Esophagus squamous epithelium (tissue), 5 donors: ENCODE results near the gene HDAC3. TPM values are rescaled to one million over a fixed set of nuclear protein-coding genes. Genes with fewer than 3 reads are reported as not detected.

Experiments used
- DNase-seq: peaks from one replicate; lab custom pipeline; 2025; lab: John Stamatoyannopoulos, UW
- H3K27ac ChIP-seq, 4 donors: fragments of 200-600 bp; sonication (generic); one replicate each; pipeline ENCODE4 v1.5.1; 2016 to 2019; ENCODE audit warnings: mild to moderate bottlenecking in 1 of 4
- H3K27me3 ChIP-seq, 4 donors: fragments of 200-600 bp; sonication (generic); 1 replicate in 3 of 4; 2 replicates in 1 of 4; pipeline versions ENCODE4 v1.5.1 to v1.6.0; 2017 to 2021; ENCODE audit warnings: antibody characterized with exemption in 1 of 4
- H3K36me3 ChIP-seq, 3 donors: fragments of 200-600 bp; sonication (generic); one replicate each; pipeline ENCODE4 v1.5.1; 2016 to 2019
- H3K4me1 ChIP-seq, 3 donors: fragments of 200-600 bp; sonication (generic); one replicate each; pipeline ENCODE4 v1.5.1; 2017 to 2019
- H3K4me3 ChIP-seq, 4 donors: fragments of 200-600 bp; sonication (generic); 1 replicate in 3 of 4; 2 replicates in 1 of 4; pipeline ENCODE4 v1.5.1; 2016 to 2019; ENCODE audit warnings: mild to moderate bottlenecking in 2 of 4, moderate library complexity in 1 of 4
- H3K9me3 ChIP-seq, 3 donors: fragments of 200-600 bp; sonication (generic); one replicate each; pipeline ENCODE4 v1.5.1; 2016 to 2019
- POLR2A ChIP-seq, 4 donors: fragments of 450-650 bp; IDR thresholded peaks; one replicate each; pipeline ENCODE4 v1.6.1; 2017; ENCODE audit warnings: antibody characterized with exemption in 4 of 4, mild to moderate bottlenecking in 4 of 4, moderate library complexity in 3 of 4
- WGBS, 2 donors: methylation state at CpG; one replicate each; pipeline ENCODE4 v1.1.5; 2018; 5-methylcytosine and 5-hydroxymethylcytosine counted together
- intact Hi-C: fragments of 100-400 bp; cut with DNase I; formaldehyde crosslinking; loops from one replicate; pipeline ENCODE4 v1.15.0; 2022
- total RNA-seq, 4 donors: library from RNA; depleted of rRNA; stranded (reverse); fragments of >200 nt; gene quantifications; one replicate each; pipeline ENCODE4 v1.1.0, GENCODE V29; 2016
- TF ChIP-seq, protein P1 (sequence below), 6 experiments: fragments of 450-650 bp in 4 of 6; fragments of 200-600 bp in 2 of 6; sonication (generic) in 2 of 6; IDR thresholded peaks; one replicate each; pipeline ENCODE4 v1.5.1; 2016 to 2019; ENCODE audit warnings: antibody characterized with exemption in 6 of 6, mild to moderate bottlenecking in 4 of 6, moderate library complexity in 4 of 6
- donor health status: DM: yes; HTN: yes; CAD: no.

The HDAC3 gene
- total RNA-seq, 4 donors from 2014 or later, result 33.0 to 60.8 (median 40.4) TPM

DNA sequence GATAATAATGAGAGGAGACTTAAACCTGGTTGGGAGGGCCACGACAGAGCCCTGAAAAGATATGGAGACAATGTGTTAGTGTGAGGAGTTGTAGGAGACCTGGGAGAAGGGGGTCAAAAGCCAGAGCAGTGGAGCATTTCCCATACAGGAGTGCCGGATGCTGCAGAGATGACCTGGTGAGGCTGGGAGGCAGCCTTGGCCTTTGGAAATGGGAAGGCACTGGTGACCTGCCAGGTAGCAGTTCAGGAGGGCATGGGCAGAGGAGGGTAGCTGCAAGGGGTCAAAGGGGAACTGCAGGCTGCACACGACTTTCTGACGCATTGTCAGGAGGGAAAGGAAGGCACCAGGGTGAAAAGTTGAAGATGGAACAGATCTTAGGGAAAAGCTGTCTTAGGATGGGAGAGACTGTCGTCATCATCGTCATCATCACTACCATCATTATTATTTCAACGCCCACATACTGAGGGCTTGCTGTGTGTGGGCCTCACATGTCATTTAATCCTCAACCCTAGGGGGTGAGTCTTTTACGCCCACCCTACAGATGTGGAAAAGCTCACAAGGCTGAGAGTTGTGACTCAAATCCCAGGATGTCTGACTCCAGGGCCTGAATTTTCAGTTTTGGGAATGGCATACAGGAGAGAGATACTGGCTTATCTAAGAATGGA is 32.1 kb upstream of the HDAC3 start:
- no peak overlapping the region for H3K4me3 ChIP-seq
- TF ChIP-seq, protein P1, sequence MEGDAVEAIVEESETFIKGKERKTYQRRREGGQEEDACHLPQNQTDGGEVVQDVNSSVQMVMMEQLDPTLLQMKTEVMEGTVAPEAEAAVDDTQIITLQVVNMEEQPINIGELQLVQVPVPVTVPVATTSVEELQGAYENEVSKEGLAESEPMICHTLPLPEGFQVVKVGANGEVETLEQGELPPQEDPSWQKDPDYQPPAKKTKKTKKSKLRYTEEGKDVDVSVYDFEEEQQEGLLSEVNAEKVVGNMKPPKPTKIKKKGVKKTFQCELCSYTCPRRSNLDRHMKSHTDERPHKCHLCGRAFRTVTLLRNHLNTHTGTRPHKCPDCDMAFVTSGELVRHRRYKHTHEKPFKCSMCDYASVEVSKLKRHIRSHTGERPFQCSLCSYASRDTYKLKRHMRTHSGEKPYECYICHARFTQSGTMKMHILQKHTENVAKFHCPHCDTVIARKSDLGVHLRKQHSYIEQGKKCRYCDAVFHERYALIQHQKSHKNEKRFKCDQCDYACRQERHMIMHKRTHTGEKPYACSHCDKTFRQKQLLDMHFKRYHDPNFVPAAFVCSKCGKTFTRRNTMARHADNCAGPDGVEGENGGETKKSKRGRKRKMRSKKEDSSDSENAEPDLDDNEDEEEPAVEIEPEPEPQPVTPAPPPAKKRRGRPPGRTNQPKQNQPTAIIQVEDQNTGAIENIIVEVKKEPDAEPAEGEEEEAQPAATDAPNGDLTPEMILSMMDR (IDR thresholded peaks at IDR 0.05), result no peak
- TF ChIP-seq POLR2A (IDR thresholded peaks at IDR 0.05), result no peak
- whole genome bisulfite sequencing, 2 donors, result 70 to 81% methylated on average over 8 of the region's 8 CpGs
- peaks cover 0 to 11% (median 0%) of the 10 kb centered on the region in 3 donors for H3K4me1 ChIP-seq
- no peak overlapping the region for H3K27ac ChIP-seq
- no peaks in the 10 kb centered on the region for H3K9me3 ChIP-seq
- peaks cover 0 to 32% (median 0%) of the 10 kb centered on the region in 3 donors for H3K36me3 ChIP-seq
- intact Hi-C loops, result no loop called here
- DNase-seq, result no peak
- H3K27me3 ChIP-seq, result no peaks in the 10 kb centered on the region

DNA sequence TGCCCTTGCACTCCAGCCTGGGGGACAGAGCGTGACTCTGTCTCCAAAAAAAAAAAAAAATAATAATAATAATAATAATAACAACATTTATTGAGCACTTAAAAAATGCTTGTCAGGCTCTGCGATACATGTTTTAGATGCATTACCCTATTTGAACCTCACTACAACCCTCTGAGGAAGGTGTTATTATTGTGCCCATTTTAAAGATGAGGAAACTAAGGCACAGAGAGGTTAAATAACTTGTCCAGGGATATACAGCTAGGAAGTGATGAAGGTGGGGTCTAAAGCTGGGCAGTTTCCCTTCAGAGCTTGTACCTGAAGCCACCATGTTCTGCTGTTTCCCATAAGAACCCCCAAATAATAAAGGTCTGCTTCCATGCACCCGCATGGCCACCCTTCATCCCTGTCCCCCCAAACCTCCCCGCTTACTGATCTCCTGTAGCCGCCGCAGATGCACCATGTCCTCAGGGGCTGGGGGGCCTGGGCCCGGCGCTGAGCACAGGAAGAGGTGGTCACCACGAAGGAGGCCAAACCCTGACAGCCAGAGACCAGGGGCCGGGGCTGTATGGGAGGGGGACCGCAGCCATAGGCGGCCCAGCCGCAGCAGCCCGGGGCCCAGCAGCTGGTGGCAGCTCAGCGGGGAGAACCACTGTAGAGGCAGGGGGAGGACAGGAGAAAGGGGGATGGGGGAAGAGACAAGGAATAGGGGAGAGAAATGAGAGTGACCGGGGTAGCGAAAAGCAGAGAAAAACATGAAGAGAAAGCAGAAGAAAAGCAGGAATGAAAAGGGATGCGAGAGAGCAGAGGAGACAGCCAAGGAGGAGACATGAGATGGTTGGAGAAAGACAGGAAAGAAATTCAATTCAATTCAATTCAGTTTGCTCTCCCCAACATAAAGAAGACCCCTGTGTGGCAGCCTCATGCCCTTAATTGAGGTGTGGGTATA is 29.6 kb upstream of the HDAC3 start:
- no peaks in the 10 kb centered on the region for H3K27me3 ChIP-seq
- H3K4me1 ChIP-seq, result peaks cover 0 to 8% (median 0%) of the 10 kb centered on the region in 3 donors
- peaks cover 0 to 32% (median 0%) of the 10 kb centered on the region in 3 donors for H3K36me3 ChIP-seq
- TF ChIP-seq POLR2A (IDR thresholded peaks at IDR 0.05), result no peak
- TF ChIP-seq, protein P1 (IDR thresholded peaks at IDR 0.05), result no peak
- intact Hi-C loops, result no loop called here
- no peak overlapping the region for H3K27ac ChIP-seq
- WGBS, 2 donors, result 85 to 92% methylated on average over 11 to 13 of the region's 18 CpGs
- no peak for DNase-seq
- H3K9me3 ChIP-seq, result no peaks in the 10 kb centered on the region
- no peak overlapping the region for H3K4me3 ChIP-seq

DNA sequence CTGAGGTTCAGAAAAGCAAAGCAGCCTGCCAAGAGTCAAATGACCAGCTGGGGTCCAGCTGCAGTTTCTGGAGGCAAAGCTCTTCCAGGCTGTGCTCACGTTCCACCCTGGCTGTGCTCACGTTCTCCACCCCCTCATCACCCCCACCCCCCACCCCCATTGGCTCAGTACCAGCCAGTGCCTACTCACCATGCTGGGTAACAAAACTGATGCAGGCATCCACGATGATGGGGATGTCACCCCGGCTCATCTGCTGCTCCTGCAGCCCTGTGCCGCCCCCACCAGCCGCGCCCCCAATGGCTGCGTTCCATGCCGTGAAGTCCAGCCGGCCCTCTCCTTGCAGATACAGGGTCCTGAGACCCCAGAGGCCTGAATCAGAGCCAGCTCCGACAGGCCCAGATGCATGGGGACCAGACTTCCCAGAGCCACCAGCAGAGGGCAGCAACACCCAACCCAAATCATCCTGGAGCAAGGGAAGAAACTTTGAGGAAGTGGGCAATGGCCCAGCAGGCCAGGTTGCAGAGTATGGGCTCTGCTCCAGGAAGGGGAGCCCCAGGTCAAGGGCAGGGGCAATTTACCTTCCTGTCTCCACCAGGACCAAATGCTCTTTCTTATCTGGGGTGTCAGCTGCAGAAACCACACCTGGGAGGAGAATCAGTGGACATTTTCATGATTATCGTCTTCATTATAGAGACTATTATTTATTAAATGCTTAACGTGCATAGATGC is 28.2 kb upstream of the HDAC3 start:
- intact Hi-C loops, result no loop called here
- DNase-seq, result no peak
- no peaks in the 10 kb centered on the region for H3K9me3 ChIP-seq
- peaks cover 0 to 32% (median 0%) of the 10 kb centered on the region in 3 donors for H3K36me3 ChIP-seq
- no peak overlapping the region for H3K27ac ChIP-seq
- H3K4me1 ChIP-seq, result peaks cover 0 to 6% (median 0%) of the 10 kb centered on the region in 3 donors
- TF ChIP-seq, protein P1 (IDR thresholded peaks at IDR 0.05), result peak; percentile 79 to 89 (median 86)
- no peak for TF ChIP-seq POLR2A (IDR thresholded peaks at IDR 0.05)
- no peaks in the 10 kb centered on the region for H3K27me3 ChIP-seq
- no peak overlapping the region for H3K4me3 ChIP-seq
- 31 to 62% methylated on average over 2 to 3 of the region's 13 CpGs for WGBS, 2 donors

DNA sequence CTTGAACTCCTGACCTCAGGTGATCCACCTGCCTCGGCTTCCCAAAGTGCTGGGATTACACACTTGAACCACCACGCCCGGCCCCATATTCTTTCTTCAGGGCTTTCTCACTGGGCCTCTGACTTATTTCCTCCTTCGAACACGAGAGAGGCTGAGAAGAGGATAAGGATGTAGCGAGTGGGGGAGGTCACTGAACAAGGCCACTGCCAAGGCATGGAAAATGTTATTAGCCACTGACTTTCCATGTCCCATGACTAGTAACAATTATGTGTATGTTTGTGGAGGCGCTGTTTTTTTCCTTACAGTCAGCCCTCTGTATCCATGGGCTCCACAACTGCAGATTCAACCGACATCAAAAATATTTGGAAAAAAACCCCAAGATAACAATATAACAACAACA is 26.9 kb upstream of the HDAC3 start:
- intact Hi-C loops, result no loop called here
- DNase-seq, result no peak
- peaks cover 0 to 6% (median 0%) of the 10 kb centered on the region in 3 donors for H3K4me1 ChIP-seq
- 82 to 90% methylated on average over 8 of the region's 8 CpGs for WGBS, 2 donors
- TF ChIP-seq, protein P1 (IDR thresholded peaks at IDR 0.05), result no peak
- no peak for TF ChIP-seq POLR2A (IDR thresholded peaks at IDR 0.05)
- H3K36me3 ChIP-seq, result peaks cover 0 to 29% (median 0%) of the 10 kb centered on the region in 3 donors
- no peaks in the 10 kb centered on the region for H3K9me3 ChIP-seq
- no peak overlapping the region for H3K27ac ChIP-seq
- no peaks in the 10 kb centered on the region for H3K27me3 ChIP-seq
- no peak overlapping the region for H3K4me3 ChIP-seq
